Gastroesophageal sphincter (tissue), 3 donors: ENCODE results near the gene RNF175.

ENCODE experiments used
- CTCF ChIP-seq, 4 experiments: fragments of 200-600 bp in 2 of 4; fragments of 450-650 bp in 2 of 4; sonication (generic) in 1 of 4; IDR thresholded peaks; one replicate each; pipeline ENCODE4 v1.5.1; 2017 to 2019; ENCODE audit warnings: antibody characterized with exemption in 4 of 4, mild to moderate bottlenecking in 2 of 4, moderate library complexity in 2 of 4
- EP300 ChIP-seq: sonication (generic); formaldehyde crosslinking; IDR thresholded peaks from one replicate; pipeline ENCODE4 v1.6.1; 2017; ENCODE audit warnings: antibody characterized with exemption, mild to moderate bottlenecking
- POLR2A ChIP-seq, 2 donors: fragments of 450-650 bp; IDR thresholded peaks; one replicate each; pipeline ENCODE4 v1.6.1; 2017; ENCODE audit warnings: antibody characterized with exemption in 2 of 2, mild to moderate bottlenecking in 2 of 2, moderate library complexity in 1 of 2
- POLR2AphosphoS5 ChIP-seq: sonication (generic); formaldehyde crosslinking; IDR thresholded peaks from one replicate; pipeline ENCODE4 v1.6.1; 2017; ENCODE audit warnings: antibody characterized with exemption

- TF ChIP-seq POLR2A (IDR thresholded peaks at IDR 0.05) = no peak
- TF ChIP-seq CTCF (IDR thresholded peaks at IDR 0.05) = no peak
- TF ChIP-seq POLR2AphosphoS5 = no peak
- TF ChIP-seq EP300 = no peak
These were observed 16.8 kb upstream of the RNF175 start for GRCh38 chr4:153776601-153777000.
